ENCODE measurements around the gene RRP1B. TPM values are rescaled to one million over a fixed set of nuclear protein-coding genes. Genes with fewer than 3 reads are reported as not detected.
"Not testable (repeated sequence)": the region's sequence is repeated elsewhere in the genome, so short reads cannot be mapped to it uniquely, and the experiment has no call there.

Gene RRP1B
- total RNA-seq, 2 experiments from 2014 or later: 57.5 to 58.3 TPM

GRCh38 chr21:43644609-43645008, 14.8 kb upstream of the RRP1B start:
- ChIA-PET CTCF (interaction anchor here (1.2 to 2.5 kb wide), 7 partner anchors 11 to 329 kb away, joined by 3 to 12 read pairs (median 4); no protein-coding TSS in a partner anchor), POLR2A (no interaction called here)
- ATAC-seq: no peak
- no peaks in the 10 kb centered on the region for H3K9me3 Mint-ChIP-seq (ENCODE audit: insufficient read depth)
- peaks cover 24% of the 10 kb centered on the region for H3K4me1 Mint-ChIP-seq (ENCODE audit: low read depth)
- no peak overlapping the region for H3K4me3 Mint-ChIP-seq
- no peaks in the 10 kb centered on the region for H3K36me3 Mint-ChIP-seq (ENCODE audit: low read depth)
- H3K27ac Mint-ChIP-seq: no peak overlapping the region
- no peak for DNase-seq
- peaks cover 6% of the 10 kb centered on the region for H3K27me3 Mint-ChIP-seq (ENCODE audit: low read depth)

GRCh38 chr21:43645136-43645891, 14.0 kb upstream of the RRP1B start:
- ChIA-PET POLR2A (interaction anchor here (0.8 kb wide), 1 partner anchor 14 kb away, joined by 3 read pairs; the partner anchor contains the start of gene HSF2BP), CTCF (interaction anchor here (0.8 to 2.5 kb wide), 17 partner anchors 11 to 916 kb away, joined by 3 to 12 read pairs (median 4); no protein-coding TSS in a partner anchor)
- peak; percentile 67 for DNase-seq
- Mint-ChIP-seq H3K4me3 (peak overlapping the region; percentile 54), H3K9me3 (ENCODE audit: insufficient read depth) (no peaks in the 10 kb centered on the region), H3K27me3 (ENCODE audit: low read depth) (peaks cover 6% of the 10 kb centered on the region), H3K27ac (peak overlapping the region; percentile 78), H3K36me3 (ENCODE audit: low read depth) (no peaks in the 10 kb centered on the region), H3K4me1 (ENCODE audit: low read depth) (peaks cover 24% of the 10 kb centered on the region)
- ATAC-seq: peak; percentile 71

GRCh38 chr21:43645976-43646375, 13.4 kb upstream of the RRP1B start:
- no peak for DNase-seq
- Mint-ChIP-seq H3K36me3 (ENCODE audit: low read depth) (no peaks in the 10 kb centered on the region), H3K27ac (peak overlapping the region; percentile 78), H3K4me3 (peak overlapping the region; percentile 54), H3K9me3 (ENCODE audit: insufficient read depth) (no peaks in the 10 kb centered on the region), H3K27me3 (ENCODE audit: low read depth) (peaks cover 6% of the 10 kb centered on the region), H3K4me1 (ENCODE audit: low read depth) (peaks cover 24% of the 10 kb centered on the region)
- POLR2A ChIA-PET: interaction anchor here (0.8 kb wide), 1 partner anchor 13 kb away, joined by 3 read pairs; the partner anchor contains the start of gene HSF2BP
- ATAC-seq: peak; percentile 25
- CTCF ChIA-PET: interaction anchor here (0.8 to 2.5 kb wide), 17 partner anchors 10 to 917 kb away, joined by 3 to 12 read pairs (median 4); no protein-coding TSS in a partner anchor

- Mint-ChIP-seq H3K4me3 (peak overlapping the region; percentile 54), H3K36me3 (ENCODE audit: low read depth) (no peaks in the 10 kb centered on the region), H3K27me3 (ENCODE audit: low read depth) (peaks cover 6% of the 10 kb centered on the region), H3K4me1 (ENCODE audit: low read depth) (peaks cover 24% of the 10 kb centered on the region), H3K27ac (peak overlapping the region; percentile 57), H3K9me3 (ENCODE audit: insufficient read depth) (no peaks in the 10 kb centered on the region)
- ATAC-seq (peak; percentile 95), DNase-seq (peak; percentile 90)
- ChIA-PET POLR2A (no interaction called here), CTCF (interaction anchor here (1.2 to 2.5 kb wide), 7 partner anchors 9 to 454 kb away, joined by 4 to 12 read pairs (median 8); no protein-coding TSS in a partner anchor)
These were observed 12.7 kb upstream of the RRP1B start for GRCh38 chr21:43646550-43647260.

GRCh38 chr21:43648171-43648570, 11.2 kb upstream of the RRP1B start:
- peaks cover 6% of the 10 kb centered on the region for H3K27me3 Mint-ChIP-seq (ENCODE audit: low read depth)
- H3K4me1 Mint-ChIP-seq (ENCODE audit: low read depth): peaks cover 24% of the 10 kb centered on the region
- no peak overlapping the region for H3K27ac Mint-ChIP-seq
- H3K36me3 Mint-ChIP-seq (ENCODE audit: low read depth): no peaks in the 10 kb centered on the region
- ChIA-PET POLR2A (no interaction called here), CTCF (no interaction called here)
- no peak overlapping the region for H3K4me3 Mint-ChIP-seq
- no peaks in the 10 kb centered on the region for H3K9me3 Mint-ChIP-seq (ENCODE audit: insufficient read depth)
- ATAC-seq (no peak), DNase-seq (no peak)

GRCh38 chr21:43651926-43652325, 7.4 kb upstream of the RRP1B start:
- POLR2A ChIA-PET; H3K4me3 Mint-ChIP-seq; H3K27me3 Mint-ChIP-seq (ENCODE audit: low read depth); H3K27ac Mint-ChIP-seq; CTCF ChIA-PET; DNase-seq; H3K36me3 Mint-ChIP-seq (ENCODE audit: low read depth); ATAC-seq; H3K9me3 Mint-ChIP-seq (ENCODE audit: insufficient read depth); H3K4me1 Mint-ChIP-seq (ENCODE audit: low read depth): not testable (repeated sequence)

- H3K4me3 Mint-ChIP-seq: no peak overlapping the region
- no peak for ATAC-seq
- no peak overlapping the region for H3K27ac Mint-ChIP-seq
- peaks cover 6% of the 10 kb centered on the region for H3K27me3 Mint-ChIP-seq (ENCODE audit: low read depth)
- H3K4me1 Mint-ChIP-seq (ENCODE audit: low read depth): peaks cover 8% of the 10 kb centered on the region
- POLR2A ChIA-PET: no interaction called here
- DNase-seq: no peak
- CTCF ChIA-PET: no interaction called here
- no peaks in the 10 kb centered on the region for H3K9me3 Mint-ChIP-seq (ENCODE audit: insufficient read depth)
- H3K36me3 Mint-ChIP-seq (ENCODE audit: low read depth): no peaks in the 10 kb centered on the region
These were observed 6.7 kb upstream of the RRP1B start for GRCh38 chr21:43652616-43653015.

GRCh38 chr21:43653626-43654025, 5.7 kb upstream of the RRP1B start:
- DNase-seq (no peak), ATAC-seq (no peak)
- Mint-ChIP-seq H3K4me1 (ENCODE audit: low read depth) (peaks cover 11% of the 10 kb centered on the region), H3K9me3 (ENCODE audit: insufficient read depth) (no peaks in the 10 kb centered on the region), H3K4me3 (no peak overlapping the region), H3K27ac (no peak overlapping the region), H3K36me3 (ENCODE audit: low read depth) (no peaks in the 10 kb centered on the region), H3K27me3 (ENCODE audit: low read depth) (no peaks in the 10 kb centered on the region)
- ChIA-PET CTCF (no interaction called here), POLR2A (no interaction called here)

- H3K27ac Mint-ChIP-seq: no peak overlapping the region
- no peaks in the 10 kb centered on the region for H3K27me3 Mint-ChIP-seq (ENCODE audit: low read depth)
- no peak overlapping the region for H3K4me3 Mint-ChIP-seq
- peaks cover 17% of the 10 kb centered on the region for H3K4me1 Mint-ChIP-seq (ENCODE audit: low read depth)
- POLR2A ChIA-PET: interaction anchor here (0.6 kb wide), 1 partner anchor 57 kb away, joined by 3 read pairs; no protein-coding TSS in a partner anchor
- DNase-seq (no peak), ATAC-seq (no peak)
- CTCF ChIA-PET: interaction anchor here (0.9 to 2.4 kb wide), 3 partner anchors 7 to 44 kb away, joined by 3 to 12 read pairs (median 3); no protein-coding TSS in a partner anchor
- no peaks in the 10 kb centered on the region for H3K9me3 Mint-ChIP-seq (ENCODE audit: insufficient read depth)
- no peaks in the 10 kb centered on the region for H3K36me3 Mint-ChIP-seq (ENCODE audit: low read depth)
These were observed 4.4 kb upstream of the RRP1B start for GRCh38 chr21:43654806-43655489.

GRCh38 chr21:43657355-43658087, 1.8 kb upstream of the RRP1B start:
- no peak for ATAC-seq
- Mint-ChIP-seq H3K27ac (no peak overlapping the region), H3K4me1 (ENCODE audit: low read depth) (peaks cover 39% of the 10 kb centered on the region), H3K4me3 (peak overlapping the region; percentile 25), H3K9me3 (ENCODE audit: insufficient read depth) (no peaks in the 10 kb centered on the region), H3K36me3 (ENCODE audit: low read depth) (peaks cover 21% of the 10 kb centered on the region), H3K27me3 (ENCODE audit: low read depth) (no peaks in the 10 kb centered on the region)
- ChIA-PET POLR2A (no interaction called here), CTCF (interaction anchor here (2.4 kb wide), 1 partner anchor 12 kb away, joined by 12 read pairs; no protein-coding TSS in a partner anchor)
- DNase-seq: no peak

GRCh38 chr21:43658088-43658741, 1.1 kb upstream of the RRP1B start:
- H3K27ac Mint-ChIP-seq: no peak overlapping the region
- H3K9me3 Mint-ChIP-seq (ENCODE audit: insufficient read depth): no peaks in the 10 kb centered on the region
- ChIA-PET CTCF (no interaction called here), POLR2A (no interaction called here)
- no peak for DNase-seq
- peaks cover 28% of the 10 kb centered on the region for H3K36me3 Mint-ChIP-seq (ENCODE audit: low read depth)
- ATAC-seq: no peak
- no peaks in the 10 kb centered on the region for H3K27me3 Mint-ChIP-seq (ENCODE audit: low read depth)
- H3K4me1 Mint-ChIP-seq (ENCODE audit: low read depth): peaks cover 46% of the 10 kb centered on the region
- no peak overlapping the region for H3K4me3 Mint-ChIP-seq

All from activated CD8-positive, alpha-beta T cell treated with anti-CD3 and anti-CD28 coated beads, Interleukin-2, amount 10 ng/mL, durations not matched to agents 7 days and 5 days (primary cell).